Ovary (tissue), 9 donors: Measurements from ENCODE around the gene RHOJ. TPM values are rescaled to one million over a fixed set of nuclear protein-coding genes. Genes with fewer than 3 reads are reported as not detected.

Experiments
- DNase-seq, 5 donors: peaks; one replicate each; pipeline ENCODE4 v3.0.0-alpha.2; 2019 to 2020
- H3K27ac ChIP-seq, 2 donors: fragments of 200-600 bp; one replicate each; pipeline versions ENCODE4 v1.5.1 to v1.8.0; 2019 to 2022
- H3K27me3 ChIP-seq: fragments of 200-600 bp; one replicate; pipeline ENCODE4 v1.8.0; 2022
- H3K36me3 ChIP-seq: fragments of 200-600 bp; sonication (generic); one replicate; pipeline ENCODE4 v1.5.1; 2019
- H3K4me1 ChIP-seq: one replicate; pipeline ENCODE4 v1.8.1; 2013; ENCODE audit warnings: mild to moderate bottlenecking, moderate library complexity; ENCODE audit not compliant: insufficient read depth
- H3K4me3 ChIP-seq: fragments of 200-600 bp; sonication (generic); one replicate; pipeline ENCODE4 v1.5.1; 2017
- H3K9me3 ChIP-seq, 2 donors: fragments of 200-600 bp in 1 of 2; sonication (generic) in 1 of 2; one replicate each; pipeline versions ENCODE4 v1.5.1 to v1.8.1; 2013 to 2019; ENCODE audit warnings: mild to moderate bottlenecking in 1 of 2, moderate library complexity in 1 of 2
- CTCF ChIP-seq, 3 donors: fragments of 450-650 bp in 2 of 3; fragments of 200-600 bp in 1 of 3; IDR thresholded peaks; one replicate each; pipeline versions ENCODE4 v1.5.1 to v1.8.0; 2016 to 2022; ENCODE audit warnings: antibody characterized with exemption in 3 of 3, mild to moderate bottlenecking in 1 of 3
- EP300 ChIP-seq: sonication (generic); formaldehyde crosslinking; IDR thresholded peaks from one replicate; pipeline ENCODE4 v1.6.1; 2017; ENCODE audit warnings: antibody characterized with exemption
- POLR2A ChIP-seq: fragments of 450-650 bp; IDR thresholded peaks from one replicate; pipeline ENCODE4 v1.6.1; 2017; ENCODE audit warnings: antibody characterized with exemption, mild to moderate bottlenecking, moderate library complexity
- WGBS, 3 donors: extraction: QIAGEN DNeasy Blood & Tissue Kit in 1 of 3; methylation state at CpG; one replicate each; pipeline versions ENCODE4 v1.1.5 to v1.1.7; 2013 to 2017; 5-methylcytosine and 5-hydroxymethylcytosine counted together
- intact Hi-C, 4 donors: fragments of 100-400 bp; cut with DNase I; formaldehyde crosslinking; loops; one replicate each; pipeline versions ENCODE4 v1.11.0 to v1.15.1; 2022 to 2023
- polyA plus RNA-seq, 2 donors: library from polyadenylated mRNA; stranded (reverse); fragments of 200-250 nt in 1 of 2; fragments of 350-450 nt in 1 of 2; fragmentation: Illumina TruSeq in 1 of 2; extraction: RNeasy Lipid Tissue Mini Kit (QIAGEN cat#74804) in 1 of 2; gene quantifications; one replicate each; pipeline ENCODE4 v1.2.3, GENCODE V29; 2013 to 2014
- total RNA-seq, 7 donors: library from RNA; depleted of rRNA in 2 of 7; stranded (reverse); fragments of >200 nt in 2 of 7; fragmentation: NEBNext Ultra II Directional in 3 of 7; extraction: Animal tissue kit (Norgen Biotek cat#: 25700) in 3 of 7; gene quantifications; one replicate each; pipeline versions ENCODE4 v1.1.0 to v1.2.4, GENCODE V29; 2016 to 2023
- donor health status: DM: no; HTN: no; CAD: no; lungs with moderate emphysema.
- donor health status: DM: no; HTN: no; CAD: no.
- donor health status: Bipolar disorder and iron deficiency.
- donor health status: DM: yes; HTN: yes; CAD: no.
- donor health status: DM: no; HTN: no; CAD: no.
- donor health status: DM: yes; HTN: yes; CAD: no.

The RHOJ gene
- total and polyA plus RNA-seq, 9 donors, result 4.9 to 32.9 (median 16.1) TPM

GRCh38 chr14:63178912-63179311 lies 25.3 kb upstream of the RHOJ start:
- H3K36me3 ChIP-seq, result no peaks in the 10 kb centered on the region
- WGBS, 3 donors, result 65 to 81% (median 78%) methylated on average over 3 of the region's 3 CpGs
- no peak overlapping the region for H3K27ac ChIP-seq
- H3K4me1 ChIP-seq, result no peaks in the 10 kb centered on the region
- no peak overlapping the region for H3K4me3 ChIP-seq
- TF ChIP-seq POLR2A (no peak), CTCF (IDR thresholded peaks at IDR 0.05) (no peak), EP300 (no peak)
- intact Hi-C loops, result loop anchor here in 1 of 4 donors (10.0 kb wide), 1 partner anchor 96 kb away; no protein-coding TSS in a partner anchor
- H3K27me3 ChIP-seq, result no peaks in the 10 kb centered on the region
- DNase-seq, result no peak
- peaks cover 0 to 3% of the 10 kb centered on the region in 2 donors for H3K9me3 ChIP-seq

DNA sequence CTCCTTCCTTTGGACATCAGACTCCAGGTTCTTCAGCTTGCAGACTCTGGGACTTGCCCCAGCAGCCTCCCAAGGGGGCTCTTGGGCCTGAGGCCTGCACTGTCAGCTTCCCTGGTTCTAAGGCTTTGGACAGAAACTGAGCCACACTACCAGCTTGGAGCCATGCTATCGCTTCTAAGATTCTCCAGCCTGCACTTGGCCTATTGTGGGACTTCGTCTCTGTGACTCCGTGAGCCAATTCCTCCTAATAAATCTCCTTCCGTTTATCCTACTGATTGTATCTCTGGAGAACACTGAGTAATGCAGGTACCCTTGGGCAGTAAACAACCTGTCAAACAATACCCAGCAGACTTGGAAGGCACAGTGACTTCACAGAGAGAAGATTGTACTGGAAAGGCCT lies 24.9 kb upstream of the RHOJ start:
- WGBS, 3 donors, result 87 to 96% (median 95%) methylated on average over 4 of the region's 4 CpGs
- H3K27ac ChIP-seq, result no peak overlapping the region
- no peaks in the 10 kb centered on the region for H3K36me3 ChIP-seq
- no peaks in the 10 kb centered on the region for H3K4me1 ChIP-seq
- intact Hi-C loops, result loop anchor here in 1 of 4 donors (10.0 kb wide), 1 partner anchor 95 kb away; no protein-coding TSS in a partner anchor
- no peak for DNase-seq
- H3K27me3 ChIP-seq, result no peaks in the 10 kb centered on the region
- H3K4me3 ChIP-seq, result no peak overlapping the region
- TF ChIP-seq CTCF (IDR thresholded peaks at IDR 0.05), result no peak
- no peak for TF ChIP-seq EP300
- no peak for TF ChIP-seq POLR2A
- peaks cover 0 to 3% of the 10 kb centered on the region in 2 donors for H3K9me3 ChIP-seq

GRCh38 chr14:63180011-63180410 lies 24.2 kb upstream of the RHOJ start:
- H3K4me1 ChIP-seq, result no peaks in the 10 kb centered on the region
- TF ChIP-seq EP300 (no peak), CTCF (IDR thresholded peaks at IDR 0.05) (no peak)
- H3K27me3 ChIP-seq, result no peaks in the 10 kb centered on the region
- DNase-seq, result no peak
- 29 to 56% (median 47%) methylated on average over 3 of the region's 3 CpGs for WGBS, 3 donors
- no peak overlapping the region for H3K4me3 ChIP-seq
- no peaks in the 10 kb centered on the region for H3K36me3 ChIP-seq
- peaks cover 0 to 3% of the 10 kb centered on the region in 2 donors for H3K9me3 ChIP-seq
- intact Hi-C loops, result loop anchor here in 1 of 4 donors (5.0 kb wide), 1 partner anchor 92 kb away; no protein-coding TSS in a partner anchor
- no peak overlapping the region for H3K27ac ChIP-seq

GRCh38 chr14:63182968-63183367 lies 21.3 kb upstream of the RHOJ start:
- Histone ChIP-seq H3K9me3 (peaks cover 0 to 3% of the 10 kb centered on the region in 2 donors), H3K27ac (no peak overlapping the region), H3K4me1 (no peaks in the 10 kb centered on the region), H3K4me3 (no peak overlapping the region), H3K36me3 (no peaks in the 10 kb centered on the region), H3K27me3 (no peaks in the 10 kb centered on the region)
- TF ChIP-seq EP300 (no peak), POLR2A (no peak), CTCF (IDR thresholded peaks at IDR 0.05) (no peak)
- intact Hi-C loops, result loop anchor here in 1 of 4 donors (5.0 kb wide), 1 partner anchor 89 kb away; no protein-coding TSS in a partner anchor
- WGBS, 3 donors, result 84 to 90% (median 89%) methylated on average over 3 of the region's 3 CpGs
- DNase-seq, result no peak
